HG02759 (cell line): ENCODE results near the gene EGR2.

ENCODE experiments used
- ATAC-seq: cut with Tn5 transposase; IDR thresholded peaks from one replicate; pipeline ENCODE4 v1.9.1; 2021; ENCODE audit warnings: mild to moderate bottlenecking, moderate library complexity; ENCODE audit not compliant: unreplicated experiment

The EGR2 gene

DNA sequence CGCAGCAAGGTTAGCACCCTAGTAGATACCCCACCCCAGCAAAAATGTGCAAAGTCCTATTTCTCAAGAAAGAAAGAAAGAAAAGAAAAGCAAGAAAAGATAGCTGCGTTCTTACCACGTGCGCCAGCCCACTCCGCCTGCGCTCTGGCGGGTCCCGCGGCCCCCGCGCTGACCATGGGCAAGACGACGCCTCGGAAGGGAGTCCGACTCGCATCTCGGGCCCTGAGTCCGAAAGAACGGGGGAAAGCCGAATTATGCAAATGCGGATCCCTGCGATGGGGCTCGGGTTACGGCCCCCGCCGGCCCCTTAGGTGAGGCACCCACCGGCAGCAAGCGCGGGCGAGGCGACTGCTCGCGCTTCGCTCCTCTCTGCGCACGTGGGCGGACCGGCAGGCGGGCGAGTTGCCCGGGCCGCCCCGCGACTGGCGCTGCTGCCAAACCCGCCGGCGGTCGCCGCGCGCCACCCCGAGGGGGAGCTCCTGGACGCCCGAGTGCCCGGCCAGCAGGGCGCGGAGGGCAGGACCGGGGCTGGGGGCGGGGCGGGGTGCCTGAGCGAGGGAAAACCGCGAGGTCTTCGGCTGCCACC, 2.4 kb upstream of the EGR2 start:
- no peak for ATAC-seq

DNA sequence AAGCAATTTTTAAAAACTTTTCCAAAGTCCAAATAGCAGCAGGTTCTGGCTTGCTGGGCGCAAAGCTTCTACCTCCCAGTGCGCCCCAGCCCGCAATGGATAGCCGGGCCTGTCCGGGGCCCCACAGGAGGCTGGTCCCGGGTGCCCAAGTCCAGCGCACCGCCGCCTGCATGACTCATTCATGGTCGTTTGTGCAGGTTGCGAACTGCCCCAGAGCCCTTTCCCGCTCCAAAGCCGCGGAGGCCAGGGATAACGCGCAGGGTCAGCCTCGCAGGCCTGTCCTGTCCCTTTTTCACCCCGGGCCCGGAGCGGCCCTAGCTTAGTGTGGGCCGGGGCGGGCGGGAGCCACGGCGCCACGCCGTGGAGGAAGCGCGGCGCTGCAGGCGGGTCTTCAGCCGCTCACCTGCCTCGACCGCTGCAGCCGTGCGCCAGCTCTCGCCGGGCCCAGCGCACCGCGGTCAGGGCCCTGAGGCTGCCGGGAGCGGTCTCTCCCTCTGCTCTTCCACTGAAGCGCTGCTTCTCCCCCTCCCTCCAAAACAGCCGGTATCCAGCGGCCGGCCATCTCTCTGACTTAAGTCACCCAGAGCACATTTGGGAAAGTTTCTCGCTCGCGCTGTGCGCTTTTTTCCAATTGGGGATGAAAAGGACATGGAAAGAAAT, 1.7 kb upstream of the EGR2 start:
- peak; percentile 40 for ATAC-seq

DNA sequence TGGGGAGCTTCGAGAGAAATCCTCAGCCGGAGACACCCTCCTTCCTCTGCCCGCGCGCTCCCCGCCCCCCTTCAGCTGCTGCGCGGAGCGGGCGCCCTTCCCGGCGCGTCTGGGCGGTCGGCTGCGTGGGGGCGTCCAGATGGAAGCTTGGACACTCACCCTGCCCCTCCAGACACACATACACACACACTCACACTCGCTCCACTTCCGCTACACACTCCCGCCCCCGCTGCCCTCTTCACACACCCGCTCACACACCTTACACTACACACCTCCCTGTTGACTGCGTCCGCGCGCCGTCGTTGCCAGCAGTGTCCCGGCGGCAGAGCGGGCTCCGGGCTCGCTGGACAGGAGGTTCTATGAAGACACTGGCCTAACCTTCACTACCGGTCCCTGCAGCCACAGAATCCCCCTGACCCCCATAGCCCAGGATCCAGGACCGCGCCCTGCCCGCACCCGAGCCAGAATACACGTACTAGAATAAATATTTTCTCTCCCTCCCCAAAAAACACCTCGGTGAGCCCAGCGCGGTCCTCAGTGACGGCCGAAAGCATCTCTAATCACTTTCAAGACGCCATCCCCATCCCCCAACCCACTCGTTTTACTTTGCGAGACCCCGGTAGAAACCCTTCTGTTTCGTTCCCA, 1.1 kb upstream of the EGR2 start:
- ATAC-seq = peak; percentile 22

DNA sequence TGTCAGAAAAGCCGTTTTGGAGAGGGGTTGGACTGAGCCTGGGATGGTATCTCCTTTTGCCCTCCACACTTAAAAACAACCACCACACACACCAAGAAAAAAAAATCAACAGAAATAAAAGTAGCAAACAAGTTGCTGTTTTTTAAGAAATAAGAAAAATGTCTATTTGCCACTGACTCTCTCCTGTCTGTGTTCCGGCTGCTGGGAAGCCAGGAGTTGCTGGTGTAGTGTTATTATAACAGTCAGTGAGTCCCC, 163 bp downstream of the EGR2 start:
- ATAC-seq = no peak

DNA sequence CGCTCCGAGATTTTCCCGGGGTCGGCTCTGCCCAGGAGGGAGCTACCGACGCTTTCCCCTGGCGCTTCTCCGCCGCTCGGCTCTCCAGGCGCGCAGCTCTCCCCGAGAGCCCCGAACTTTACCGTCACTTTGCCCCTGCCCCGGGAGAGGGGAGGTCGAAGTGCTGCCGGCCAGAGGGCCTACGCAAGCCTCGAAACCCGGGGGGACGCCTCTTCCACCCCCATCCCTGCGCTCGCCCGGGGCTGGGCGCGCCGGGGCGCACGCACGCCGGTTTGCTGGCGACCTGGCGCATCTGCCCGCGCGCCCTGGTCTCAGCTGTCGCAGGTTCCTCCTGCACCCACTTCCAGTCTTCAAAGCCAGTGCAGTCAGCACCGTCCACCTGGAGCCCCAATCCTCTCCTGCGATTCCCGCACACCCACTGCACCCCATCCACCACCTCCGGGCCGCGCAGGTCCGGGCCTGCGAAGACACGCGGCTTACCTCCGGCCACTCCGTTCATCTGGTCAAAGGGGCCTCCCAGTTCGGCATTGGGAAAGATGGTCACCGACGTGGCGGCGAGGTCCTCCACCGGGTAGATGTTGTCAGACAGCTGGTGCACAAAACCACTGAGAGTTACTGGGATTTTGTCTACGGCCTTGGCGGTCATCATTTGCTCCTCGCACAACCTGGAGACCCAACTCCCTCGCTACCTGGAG, 638 bp downstream of the EGR2 start:
- no peak for ATAC-seq

DNA sequence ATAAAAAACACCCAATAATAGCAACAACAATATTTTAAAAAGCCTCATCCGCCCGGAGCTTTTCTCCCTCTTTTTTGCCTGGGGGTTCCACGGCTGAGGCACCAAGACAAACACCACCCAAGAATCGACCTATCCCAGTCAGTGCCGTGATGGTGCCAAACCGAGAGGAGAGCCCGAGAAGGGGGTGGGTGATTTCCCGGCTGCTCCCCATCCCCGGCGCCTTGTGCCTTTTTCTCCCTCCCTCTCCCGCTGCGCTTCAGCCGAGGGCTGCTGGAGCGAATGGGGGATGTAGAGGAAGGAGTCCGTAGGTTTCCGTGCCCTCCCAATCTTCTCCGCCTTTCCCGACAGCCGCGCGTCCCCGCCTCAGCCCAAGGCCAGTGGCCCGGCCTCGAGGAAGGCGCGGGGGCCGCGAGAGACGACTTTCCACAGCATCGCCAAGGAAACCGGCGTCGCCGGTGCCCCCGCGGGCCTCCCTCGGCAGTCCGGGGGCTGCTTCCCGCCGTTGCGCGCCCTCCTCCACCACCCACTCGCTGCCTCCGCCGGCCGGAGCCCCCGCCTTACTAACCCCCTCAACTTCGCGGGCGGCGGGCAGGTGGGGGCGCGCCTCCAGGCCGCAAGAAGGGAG, 1.3 kb downstream of the EGR2 start:
- ATAC-seq = no peak

DNA sequence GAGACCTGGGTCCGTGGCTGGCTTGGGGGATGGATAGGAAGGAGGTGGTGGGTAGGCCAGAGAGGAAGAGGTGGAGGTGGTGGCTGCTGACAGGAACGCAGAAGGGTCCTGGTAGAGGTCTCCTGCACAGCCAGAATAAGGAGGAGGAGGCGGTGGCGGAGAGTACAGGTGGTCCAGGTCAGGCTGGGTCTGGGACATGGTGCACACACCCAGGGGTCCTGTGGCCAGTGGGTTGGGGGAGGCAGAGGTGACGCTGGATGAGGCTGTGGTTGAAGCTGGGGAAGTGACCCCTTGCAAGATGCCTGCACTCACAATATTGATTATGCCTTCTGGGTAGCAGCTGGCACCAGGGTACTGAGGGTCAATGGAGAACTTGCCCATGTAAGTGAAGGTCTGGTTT, 2.2 kb downstream of the EGR2 start:
- ATAC-seq = no peak

DNA sequence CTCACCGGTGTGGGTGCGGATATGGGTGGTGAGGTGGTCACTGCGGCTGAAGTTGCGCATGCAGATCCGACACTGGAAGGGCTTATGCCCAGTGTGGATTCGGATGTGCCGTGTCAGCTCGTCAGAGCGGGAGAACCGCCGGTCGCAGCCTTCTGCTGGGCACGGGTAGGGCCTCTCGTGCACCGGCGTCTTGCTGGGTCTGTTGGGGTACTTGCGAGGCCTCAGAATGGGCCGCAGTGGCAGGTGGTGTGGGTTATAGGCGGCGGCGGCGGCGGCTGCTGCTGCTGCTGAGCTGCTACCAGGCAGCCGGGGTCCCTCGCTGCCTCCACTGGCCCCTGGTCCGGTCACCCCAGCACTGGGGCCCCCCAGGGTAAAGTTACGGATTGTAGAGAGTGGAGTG, 2.7 kb downstream of the EGR2 start:
- ATAC-seq = no peak

DNA sequence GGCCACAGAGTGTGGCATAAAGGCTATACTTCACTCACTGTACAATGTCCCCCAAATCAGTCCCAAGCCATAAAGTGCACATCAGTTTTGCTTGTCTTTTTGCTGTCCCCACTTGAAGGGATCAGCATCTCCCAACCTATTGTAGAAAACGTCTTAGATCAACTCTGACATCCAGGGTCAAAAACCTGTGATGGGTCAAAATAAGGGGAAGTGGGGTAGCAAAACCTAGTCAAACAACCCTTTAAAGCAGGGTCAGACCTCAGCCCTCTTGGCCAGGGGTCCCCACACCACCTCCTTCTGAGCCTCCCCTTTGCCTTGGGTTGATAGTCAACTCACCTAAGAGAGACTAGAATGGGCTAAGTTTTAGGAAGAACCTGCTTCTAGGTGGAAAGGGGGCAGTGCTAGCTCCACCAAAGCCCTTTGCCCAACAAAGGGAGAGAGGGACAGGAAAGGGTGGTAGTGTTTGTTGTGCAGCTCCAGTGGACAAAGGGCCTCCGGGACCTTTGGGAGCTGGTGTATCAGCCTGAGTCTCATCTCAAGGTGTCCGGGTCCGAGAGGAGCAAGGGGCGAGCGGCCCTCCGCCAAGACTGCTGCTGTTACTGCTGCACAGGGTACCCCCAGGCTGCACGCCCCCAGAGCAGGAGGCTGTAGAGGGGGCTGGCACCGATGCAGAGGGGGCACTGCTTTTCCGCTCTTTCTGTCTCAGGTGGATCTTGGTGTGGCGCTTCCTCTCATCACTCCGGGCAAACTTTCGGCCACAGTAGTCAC, 3.3 kb downstream of the EGR2 start:
- no peak for ATAC-seq

DNA sequence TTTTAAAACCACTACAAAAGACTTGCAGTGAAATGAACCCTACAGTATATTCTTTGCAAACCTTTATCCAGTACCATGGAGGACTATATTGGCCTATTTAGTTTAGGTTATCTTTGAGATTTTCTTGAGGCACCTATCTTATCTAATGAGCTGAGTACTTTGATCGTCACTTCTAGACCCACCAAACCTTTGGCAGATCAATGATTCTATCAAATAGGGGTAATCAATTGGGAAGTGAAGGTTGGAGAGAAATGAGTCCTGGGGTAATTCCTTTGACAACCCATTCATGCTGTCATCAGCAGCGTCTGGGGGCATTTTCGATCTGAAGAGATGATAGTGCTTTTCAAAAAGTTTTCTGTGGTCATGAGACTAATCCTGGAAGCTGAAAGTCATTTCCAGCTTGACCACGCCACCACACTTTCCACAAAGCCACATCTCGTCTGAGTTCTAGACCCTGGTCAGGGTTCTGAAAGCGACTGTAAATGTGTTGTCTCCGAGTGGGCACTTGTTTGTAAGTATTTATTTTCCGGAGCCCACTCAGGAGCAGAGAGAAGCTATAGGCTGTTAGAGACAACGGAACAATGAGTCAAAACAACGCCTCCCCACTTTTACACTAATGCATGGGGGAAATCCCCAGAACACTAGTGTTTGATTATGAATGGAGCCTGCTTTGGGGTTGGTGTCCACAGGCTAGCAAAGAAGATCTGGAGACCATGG, 4.8 kb downstream of the EGR2 start:
- ATAC-seq = peak; percentile 52

DNA sequence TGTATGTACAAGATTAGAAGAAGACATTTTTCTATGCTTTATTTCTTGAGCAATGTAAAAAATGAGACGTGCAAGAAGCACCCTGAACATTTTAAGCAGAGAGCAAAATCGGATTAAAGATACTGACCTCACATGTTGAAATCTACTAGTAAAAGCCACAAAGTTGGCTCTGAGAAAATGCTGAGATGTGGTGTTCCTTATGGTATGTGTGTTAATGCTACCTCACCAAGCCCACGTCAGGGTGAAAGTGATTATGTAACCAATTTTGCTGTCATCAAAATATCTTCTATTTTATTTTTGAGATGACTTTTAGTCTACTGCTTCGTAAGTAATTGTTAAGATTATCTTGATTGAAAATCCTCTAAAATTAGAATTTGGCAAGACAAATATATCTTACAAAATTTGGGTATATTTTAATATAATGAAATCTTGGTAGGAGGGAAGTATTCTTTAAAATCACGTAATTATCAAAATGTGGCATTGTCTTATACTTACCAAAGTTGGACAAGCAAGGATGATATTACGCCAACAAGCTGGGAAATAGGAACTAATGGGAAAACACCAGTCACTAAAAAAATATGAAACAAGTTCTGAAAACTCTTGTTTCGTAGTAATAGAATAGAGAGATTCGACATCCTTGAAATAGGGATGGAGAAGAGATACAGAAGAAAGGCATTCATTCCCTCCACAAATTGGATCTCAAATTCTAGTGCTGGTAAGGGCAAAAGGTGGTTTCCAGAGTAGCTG, 5.8 kb downstream of the EGR2 start:
- no peak for ATAC-seq

DNA sequence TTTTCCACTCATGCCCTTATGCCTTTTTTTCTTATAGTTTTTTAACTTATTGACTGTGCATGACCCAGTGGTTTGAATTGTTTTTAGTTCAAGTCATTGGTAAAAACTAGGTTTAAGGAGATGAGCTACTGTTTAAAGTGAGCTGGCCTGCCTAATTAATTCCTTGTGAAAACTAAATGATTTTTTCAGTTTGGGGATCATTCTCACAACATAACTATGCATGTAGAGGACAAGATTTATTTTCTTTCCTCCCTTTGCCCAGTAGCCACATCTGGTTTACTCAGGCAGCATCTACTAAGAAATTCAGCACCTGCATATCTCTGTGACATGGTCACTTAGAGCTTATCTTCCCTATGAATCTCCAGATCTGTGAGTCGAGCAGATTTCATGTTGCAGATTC, 9.9 kb downstream of the EGR2 start:
- no peak for ATAC-seq

DNA sequence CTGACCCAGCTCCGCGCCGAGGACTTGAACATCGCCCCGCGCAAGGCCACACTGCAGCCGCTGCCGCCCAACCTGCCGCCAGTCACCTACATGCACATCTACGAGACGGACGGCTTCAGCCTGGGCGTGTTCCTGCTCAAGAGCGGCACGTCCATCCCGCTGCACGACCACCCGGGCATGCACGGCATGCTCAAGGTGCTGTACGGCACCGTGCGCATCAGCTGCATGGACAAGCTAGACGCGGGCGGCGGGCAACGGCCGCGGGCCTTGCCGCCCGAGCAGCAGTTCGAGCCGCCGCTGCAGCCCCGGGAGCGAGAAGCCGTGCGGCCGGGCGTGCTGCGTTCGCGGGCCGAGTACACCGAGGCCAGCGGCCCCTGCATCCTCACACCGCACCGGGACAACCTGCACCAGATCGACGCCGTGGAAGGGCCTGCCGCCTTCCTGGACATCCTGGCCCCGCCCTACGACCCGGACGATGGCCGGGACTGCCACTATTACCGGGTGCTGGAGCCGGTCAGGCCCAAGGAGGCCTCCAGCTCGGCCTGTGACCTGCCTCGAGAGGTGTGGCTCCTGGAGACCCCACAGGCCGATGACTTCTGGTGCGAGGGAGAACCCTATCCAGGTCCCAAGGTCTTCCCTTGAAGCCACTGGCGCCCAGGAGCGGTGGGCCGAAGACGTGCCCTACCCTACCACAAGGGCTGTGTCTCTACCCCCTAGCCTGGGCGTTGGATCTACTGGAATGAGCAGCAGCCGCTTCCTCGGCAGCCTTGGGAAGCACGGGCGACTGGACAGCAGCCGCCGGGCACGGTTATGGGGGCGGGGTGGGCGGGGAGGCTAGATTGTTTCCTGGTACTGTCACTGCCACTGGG, 10.7 kb downstream of the EGR2 start:
- peak; percentile 10 for ATAC-seq

DNA sequence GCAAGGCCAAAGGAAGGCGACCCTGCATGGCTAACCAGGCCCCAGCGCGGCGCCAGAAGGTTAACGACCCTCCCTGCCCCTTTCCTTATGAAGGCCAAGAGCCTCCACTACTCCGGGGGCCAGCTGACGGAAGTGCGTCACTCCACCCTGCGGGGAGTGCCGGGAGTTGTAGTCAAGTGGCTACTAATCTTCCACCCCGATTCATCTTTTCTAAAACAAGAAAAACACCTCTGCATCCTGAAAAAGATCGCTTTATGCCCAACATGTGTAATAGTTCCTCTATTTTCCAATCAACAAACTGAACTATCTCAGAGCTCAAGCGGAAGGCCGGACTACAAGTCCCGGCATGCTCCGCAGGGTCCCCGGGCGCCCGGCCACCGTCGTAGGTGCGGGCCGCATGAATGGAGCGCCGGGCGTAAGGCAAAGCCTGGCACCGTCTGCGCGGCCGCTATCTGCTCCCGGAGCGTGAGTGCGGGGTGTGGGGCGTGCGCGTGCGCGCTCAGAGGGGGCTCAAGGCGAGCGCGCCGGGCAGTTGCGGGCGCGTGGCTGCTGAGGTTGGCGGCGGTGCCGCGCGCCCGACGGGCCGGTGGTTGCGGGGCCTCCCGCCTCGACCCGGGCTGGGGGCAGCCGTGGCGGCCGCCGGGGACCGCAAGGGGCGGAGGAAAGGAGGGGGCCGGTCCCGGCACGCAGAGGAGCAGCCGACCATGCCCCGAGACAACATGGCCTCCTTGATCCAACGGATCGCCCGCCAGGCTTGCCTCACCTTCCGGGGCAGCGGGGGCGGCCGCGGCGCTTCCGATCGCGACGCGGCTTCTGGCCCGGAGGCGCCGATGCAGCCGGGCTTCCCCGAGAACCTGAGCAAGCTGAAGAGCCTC, 11.6 kb downstream of the EGR2 start, which contains the start of gene ADO:
Gene ADO, plus strand, starts transcription at position 365 of the 875 bp plus-strand sequence. Its CDS starts 340 bp downstream, at position 705.
- peak; percentile 90 for ATAC-seq

DNA sequence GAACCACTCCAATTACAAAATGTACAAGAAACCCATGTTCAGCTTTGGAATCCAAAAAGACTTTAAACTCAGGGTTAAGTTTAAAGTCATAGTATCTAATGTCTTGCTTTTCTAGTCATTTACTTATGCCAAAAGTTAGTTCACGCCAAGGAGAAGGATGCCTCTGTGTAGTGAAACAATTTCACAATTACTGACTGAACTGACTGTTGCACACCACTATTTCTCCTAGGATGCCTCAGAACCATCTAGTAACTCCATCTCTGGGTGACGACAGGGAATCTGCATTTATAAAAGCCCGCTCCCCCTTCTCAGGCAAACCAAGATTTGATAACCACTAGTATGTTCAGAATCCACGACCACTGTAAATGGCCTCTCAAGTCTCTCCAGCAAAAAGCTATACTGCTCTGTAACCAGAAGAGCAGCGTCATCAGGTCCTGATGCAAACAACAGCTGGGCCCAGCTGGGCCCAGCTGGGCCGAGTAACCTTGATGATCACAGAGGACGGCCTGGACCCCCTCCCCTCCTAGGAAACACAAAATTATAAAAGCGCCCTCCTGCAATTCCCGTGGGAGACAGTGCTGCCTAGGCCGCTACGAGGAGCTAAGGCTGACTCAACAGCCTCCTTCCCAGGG, 12.3 kb downstream of the EGR2 start:
- no peak for ATAC-seq

DNA sequence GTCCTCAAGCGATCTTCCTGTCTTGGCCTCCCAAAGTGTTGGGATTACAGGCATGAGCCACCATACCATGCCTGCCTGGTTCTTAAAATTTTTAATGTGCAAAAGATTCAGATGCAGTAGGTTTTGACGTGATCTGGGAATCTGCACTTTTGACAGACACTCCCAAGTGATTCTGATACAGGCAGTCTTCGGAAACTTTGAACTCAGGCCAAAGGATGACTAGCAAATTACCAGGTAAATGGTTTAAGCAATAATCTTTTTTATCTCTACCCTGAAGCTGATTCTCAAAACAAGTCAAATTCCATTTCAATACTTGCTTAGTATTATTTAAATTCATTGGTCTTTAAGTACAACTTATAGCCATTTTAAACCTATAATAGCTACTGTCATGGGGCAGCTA, 14.3 kb downstream of the EGR2 start:
- ATAC-seq = no peak

DNA sequence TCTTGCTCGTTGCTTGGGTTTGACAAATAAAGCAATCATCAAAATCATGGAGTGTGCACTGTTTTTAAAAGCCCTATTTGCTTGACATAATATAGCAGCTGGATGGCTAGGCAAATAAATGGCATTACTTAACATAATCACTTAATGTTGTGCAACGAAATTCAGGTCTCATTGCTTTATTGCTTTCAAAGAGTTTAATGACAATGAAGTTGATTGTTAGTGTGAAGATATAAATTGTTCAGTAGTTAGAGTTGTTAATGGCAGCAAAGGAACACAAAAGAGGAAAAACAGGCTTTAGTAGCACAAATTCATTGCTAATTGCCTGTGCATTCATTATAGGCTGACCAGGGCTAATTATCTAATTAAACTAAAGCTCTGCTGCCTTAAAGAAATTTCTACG, 19.3 kb downstream of the EGR2 start:
- ATAC-seq = no peak
